ENCODE data around the gene DOCK2.

DNA sequence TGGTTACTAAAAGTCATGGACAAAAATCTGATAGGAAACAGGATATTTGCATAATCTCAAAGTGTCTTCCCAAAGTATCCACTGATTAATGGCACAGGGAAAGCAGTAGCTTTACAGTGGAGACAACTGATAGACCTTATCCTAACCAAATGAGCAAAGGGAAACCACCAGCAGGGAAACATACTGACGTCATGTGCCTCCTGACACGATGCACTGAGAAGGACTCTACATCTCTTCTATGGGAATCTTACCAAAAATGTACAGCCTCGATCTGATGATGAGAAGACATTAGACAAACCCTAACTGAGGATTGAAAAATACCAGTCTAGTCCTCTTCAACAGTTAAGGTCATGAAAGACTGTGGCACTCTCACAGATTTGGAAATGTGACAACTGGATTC is 177.0 kb downstream of the DOCK2 start:
- TF ChIP-seq POLR2AphosphoS5 (IDR thresholded peaks at IDR 0.05; ENCODE audit: borderline replicate concordance, low read depth, low read length), result no peak
- TF ChIP-seq EZH2 (IDR thresholded peaks at IDR 0.05), result no peak
- TF ChIP-seq FOXP2 (optimal IDR thresholded peaks at IDR 0.05; ENCODE audit: control extremely low read depth, extremely low read length, insufficient read depth), result no peak
